ENCODE measurements around the gene SERPINE1. TPM values are rescaled to one million over a fixed set of nuclear protein-coding genes. Genes with fewer than 3 reads are reported as not detected.

Gene SERPINE1
- total RNA-seq, 1 experiment from 2014 or later: 370 TPM

DNA sequence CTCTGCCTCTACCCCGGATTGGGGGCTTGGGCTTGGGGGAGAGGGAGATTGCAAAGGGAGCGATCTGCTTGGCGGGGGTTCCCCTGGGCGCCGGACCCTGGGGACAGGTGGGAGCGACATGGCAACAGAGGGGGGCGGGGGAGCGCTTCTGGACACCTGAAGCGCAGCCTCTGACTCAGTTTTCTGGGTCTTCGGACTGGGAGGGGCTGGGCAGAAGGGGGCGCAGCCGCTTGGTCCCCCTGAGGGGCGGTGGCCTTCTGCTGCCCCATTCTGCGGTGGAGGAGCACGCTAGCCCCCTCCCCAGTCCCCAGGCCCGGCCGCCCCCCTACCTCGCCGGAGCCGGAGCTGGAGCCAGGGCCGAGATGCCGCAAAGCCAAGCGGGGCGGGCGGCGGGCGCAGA, 52.8 kb downstream of the SERPINE1 start:
- BruUV-seq (replicated peaks): no TSS peak

DNA sequence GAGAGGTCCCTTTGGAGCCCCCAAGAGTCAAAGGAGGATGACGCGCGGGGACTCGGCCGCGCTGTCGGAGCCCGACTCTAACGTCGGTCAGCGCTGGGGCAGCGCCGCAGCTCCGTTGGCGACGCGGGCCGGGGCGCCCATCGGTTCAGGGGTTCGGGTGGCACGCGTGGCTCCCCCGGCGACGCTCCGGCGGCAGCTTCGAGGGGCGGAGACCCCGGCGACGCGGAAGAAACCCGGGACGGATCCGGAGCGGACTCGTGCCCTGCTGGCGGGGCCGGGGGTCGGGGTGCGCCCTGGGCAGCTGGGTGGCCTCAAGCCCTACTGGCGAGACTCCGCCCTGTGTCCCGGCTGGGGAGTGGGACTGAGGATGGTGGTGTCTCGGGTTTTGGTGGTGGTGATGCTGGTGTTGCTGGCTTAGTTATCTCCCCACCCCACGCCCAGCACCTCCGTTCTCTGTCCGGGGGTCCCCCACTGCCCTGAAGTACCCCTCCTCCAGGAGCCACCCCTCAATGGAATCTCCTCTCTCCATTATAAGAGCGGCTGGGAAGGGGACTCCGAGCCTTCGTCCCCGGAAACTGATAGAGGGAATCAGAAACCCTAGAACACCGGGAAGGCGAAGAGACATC, 53.3 kb downstream of the SERPINE1 start, which contains the start of gene NAT16:
TSS of gene NAT16 (minus strand) at position 164 of the 626 bp plus-strand sequence. CDS start 5,486 bp downstream, outside the sequence.
- in situ Hi-C loops (cut with HindIII; ENCODE audit: low pct_unique_long_range_greater_than_20kb, low sequenced_read_pairs) (no loop called here), intact Hi-C loops (cut with micrococcal nuclease; ENCODE audit: unreplicated experiment) (no loop called here)

More for the DNA sequence above, 52.8 kb downstream of the SERPINE1 start:
- peak overlapping the region; percentile 21 to 23 for H3K4me3 ChIP-seq (ENCODE audit: low read depth in 2 of 2, low read length in 2 of 2)
- DNase-seq (ENCODE audit: low read depth, low spot score) (no peak), ATAC-seq (no peak)
- ChIA-PET POLR2A (no interaction called here), CTCF (interaction anchor here (1.1 kb wide), 1 partner anchor 36 kb away, joined by 6 read pairs; no protein-coding TSS in a partner anchor)
- no peaks in the 10 kb centered on the region for H3K36me3 ChIP-seq (ENCODE audit: control insufficient read depth, insufficient read depth, low read length)
- in situ Hi-C loops (cut with HindIII; ENCODE audit: low pct_unique_long_range_greater_than_20kb, low sequenced_read_pairs) (no loop called here), intact Hi-C loops (cut with micrococcal nuclease; ENCODE audit: unreplicated experiment) (no loop called here)
- no peak overlapping the region for H3K27ac ChIP-seq (ENCODE audit: low read length)
- no peak for TF ChIP-seq SIN3A (IDR thresholded peaks at IDR 0.05; ENCODE audit: borderline replicate concordance, insufficient read depth, low read depth, low read length)
- TF ChIP-seq, protein P1, sequence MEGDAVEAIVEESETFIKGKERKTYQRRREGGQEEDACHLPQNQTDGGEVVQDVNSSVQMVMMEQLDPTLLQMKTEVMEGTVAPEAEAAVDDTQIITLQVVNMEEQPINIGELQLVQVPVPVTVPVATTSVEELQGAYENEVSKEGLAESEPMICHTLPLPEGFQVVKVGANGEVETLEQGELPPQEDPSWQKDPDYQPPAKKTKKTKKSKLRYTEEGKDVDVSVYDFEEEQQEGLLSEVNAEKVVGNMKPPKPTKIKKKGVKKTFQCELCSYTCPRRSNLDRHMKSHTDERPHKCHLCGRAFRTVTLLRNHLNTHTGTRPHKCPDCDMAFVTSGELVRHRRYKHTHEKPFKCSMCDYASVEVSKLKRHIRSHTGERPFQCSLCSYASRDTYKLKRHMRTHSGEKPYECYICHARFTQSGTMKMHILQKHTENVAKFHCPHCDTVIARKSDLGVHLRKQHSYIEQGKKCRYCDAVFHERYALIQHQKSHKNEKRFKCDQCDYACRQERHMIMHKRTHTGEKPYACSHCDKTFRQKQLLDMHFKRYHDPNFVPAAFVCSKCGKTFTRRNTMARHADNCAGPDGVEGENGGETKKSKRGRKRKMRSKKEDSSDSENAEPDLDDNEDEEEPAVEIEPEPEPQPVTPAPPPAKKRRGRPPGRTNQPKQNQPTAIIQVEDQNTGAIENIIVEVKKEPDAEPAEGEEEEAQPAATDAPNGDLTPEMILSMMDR (IDR thresholded peaks at IDR 0.05): no peak
- H3K27me3 ChIP-seq (ENCODE audit: control insufficient read depth, insufficient read depth, low read length): 0 out of 2 replicates have a peak, but pooled peaks cover 2% of the 10 kb centered on the region
- H3K9me3 ChIP-seq (ENCODE audit: control insufficient read depth, insufficient read depth, low read depth, low read length): no peaks in the 10 kb centered on the region
- H3K4me1 ChIP-seq (ENCODE audit: control insufficient read depth, insufficient read depth, low read length): no peaks in the 10 kb centered on the region; the same call in 1 of the 2 replicates

DNA sequence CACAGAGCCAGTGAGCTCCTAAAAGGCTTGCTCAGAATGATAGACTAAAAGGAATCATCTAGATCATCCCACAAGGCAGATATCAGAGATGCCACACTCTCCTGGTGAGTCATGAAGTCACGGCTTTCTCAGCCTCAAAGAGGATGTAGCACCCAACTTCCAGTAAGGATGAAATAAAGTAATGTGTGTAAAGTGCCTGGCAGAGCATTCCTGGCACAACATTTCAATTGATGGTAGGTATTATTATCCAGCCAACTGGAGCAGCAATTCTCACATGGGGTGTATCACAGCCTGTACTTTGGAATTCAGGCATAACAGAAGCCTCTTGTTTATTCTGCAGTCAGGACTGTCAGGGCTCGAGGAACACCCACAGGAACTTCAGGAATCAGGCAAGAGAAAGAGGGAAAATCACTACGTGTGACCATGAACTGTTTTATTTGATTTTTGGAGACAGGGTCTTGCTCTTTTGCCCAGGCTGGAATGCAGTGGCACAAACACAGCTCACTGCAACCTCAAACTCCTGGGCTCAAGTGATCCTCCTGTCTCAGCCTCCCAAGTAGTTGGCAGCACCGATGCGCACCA, 58.4 kb downstream of the SERPINE1 start:
- no TSS peak for BruUV-seq (replicated peaks)
- 0 out of 2 replicates have a peak, but pooled peaks cover 2% of the 10 kb centered on the region for H3K27me3 ChIP-seq (ENCODE audit: control insufficient read depth, insufficient read depth, low read length)
- no peaks in the 10 kb centered on the region for H3K4me1 ChIP-seq (ENCODE audit: control insufficient read depth, insufficient read depth, low read length)
- no peak overlapping the region for H3K27ac ChIP-seq (ENCODE audit: low read length)
- ChIA-PET POLR2A (no interaction called here), CTCF (no interaction called here)
- no peaks in the 10 kb centered on the region for H3K36me3 ChIP-seq (ENCODE audit: control insufficient read depth, insufficient read depth, low read length)
- H3K9me3 ChIP-seq (ENCODE audit: control insufficient read depth, insufficient read depth, low read depth, low read length): no peaks in the 10 kb centered on the region
- no peak overlapping the region for H3K4me3 ChIP-seq (ENCODE audit: low read depth in 2 of 2, low read length in 2 of 2)
- TF ChIP-seq, protein P2, sequence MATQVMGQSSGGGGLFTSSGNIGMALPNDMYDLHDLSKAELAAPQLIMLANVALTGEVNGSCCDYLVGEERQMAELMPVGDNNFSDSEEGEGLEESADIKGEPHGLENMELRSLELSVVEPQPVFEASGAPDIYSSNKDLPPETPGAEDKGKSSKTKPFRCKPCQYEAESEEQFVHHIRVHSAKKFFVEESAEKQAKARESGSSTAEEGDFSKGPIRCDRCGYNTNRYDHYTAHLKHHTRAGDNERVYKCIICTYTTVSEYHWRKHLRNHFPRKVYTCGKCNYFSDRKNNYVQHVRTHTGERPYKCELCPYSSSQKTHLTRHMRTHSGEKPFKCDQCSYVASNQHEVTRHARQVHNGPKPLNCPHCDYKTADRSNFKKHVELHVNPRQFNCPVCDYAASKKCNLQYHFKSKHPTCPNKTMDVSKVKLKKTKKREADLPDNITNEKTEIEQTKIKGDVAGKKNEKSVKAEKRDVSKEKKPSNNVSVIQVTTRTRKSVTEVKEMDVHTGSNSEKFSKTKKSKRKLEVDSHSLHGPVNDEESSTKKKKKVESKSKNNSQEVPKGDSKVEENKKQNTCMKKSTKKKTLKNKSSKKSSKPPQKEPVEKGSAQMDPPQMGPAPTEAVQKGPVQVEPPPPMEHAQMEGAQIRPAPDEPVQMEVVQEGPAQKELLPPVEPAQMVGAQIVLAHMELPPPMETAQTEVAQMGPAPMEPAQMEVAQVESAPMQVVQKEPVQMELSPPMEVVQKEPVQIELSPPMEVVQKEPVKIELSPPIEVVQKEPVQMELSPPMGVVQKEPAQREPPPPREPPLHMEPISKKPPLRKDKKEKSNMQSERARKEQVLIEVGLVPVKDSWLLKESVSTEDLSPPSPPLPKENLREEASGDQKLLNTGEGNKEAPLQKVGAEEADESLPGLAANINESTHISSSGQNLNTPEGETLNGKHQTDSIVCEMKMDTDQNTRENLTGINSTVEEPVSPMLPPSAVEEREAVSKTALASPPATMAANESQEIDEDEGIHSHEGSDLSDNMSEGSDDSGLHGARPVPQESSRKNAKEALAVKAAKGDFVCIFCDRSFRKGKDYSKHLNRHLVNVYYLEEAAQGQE (IDR thresholded peaks at IDR 0.05; ENCODE audit: insufficient read depth in 1 of 2, low read depth in 2 of 2, low read length in 1 of 2): no peak
- no peak for TF ChIP-seq SIN3A (IDR thresholded peaks at IDR 0.05; ENCODE audit: borderline replicate concordance, insufficient read depth, low read depth, low read length)
- no peak for TF ChIP-seq POLR2AphosphoS5 (IDR thresholded peaks at IDR 0.05; ENCODE audit: low read depth, low read length)
- TF ChIP-seq, protein P1 (IDR thresholded peaks at IDR 0.05): no peak
- no peak for TF ChIP-seq TCF7L2 (IDR thresholded peaks at IDR 0.05; ENCODE audit: low read depth, low read length)
- no peak for ATAC-seq
- intact Hi-C loops (cut with micrococcal nuclease; ENCODE audit: unreplicated experiment): no loop called here
- DNase-seq (ENCODE audit: low read depth, low spot score): no peak
- in situ Hi-C loops (cut with HindIII; ENCODE audit: low pct_unique_long_range_greater_than_20kb, low sequenced_read_pairs): no loop called here

More for the DNA sequence above, 53.3 kb downstream of the SERPINE1 start, which contains the start of gene NAT16:
- POLR2A ChIA-PET: no interaction called here
- H3K27me3 ChIP-seq (ENCODE audit: control insufficient read depth, insufficient read depth, low read length): 0 out of 2 replicates have a peak, but pooled peaks cover 2% of the 10 kb centered on the region
- no peak for TF ChIP-seq POLR2AphosphoS5 (IDR thresholded peaks at IDR 0.05; ENCODE audit: low read depth, low read length)
- CTCF ChIA-PET: interaction anchor here (1.1 kb wide), 1 partner anchor 37 kb away, joined by 6 read pairs; no protein-coding TSS in a partner anchor
- DNase-seq (ENCODE audit: low read depth, low spot score) (no peak), ATAC-seq (no peak)
- no peak within 1 kb of the TSS for H3K27ac ChIP-seq (ENCODE audit: low read length)
- H3K36me3 ChIP-seq (ENCODE audit: control insufficient read depth, insufficient read depth, low read length): no peaks in the 10 kb centered on the region
- no TSS peak for BruUV-seq (replicated peaks)
- H3K9me3 ChIP-seq (ENCODE audit: control insufficient read depth, insufficient read depth, low read depth, low read length): no peaks in the 10 kb centered on the region
- H3K4me1 ChIP-seq (ENCODE audit: control insufficient read depth, insufficient read depth, low read length): no peaks in the 10 kb centered on the region; the same call in 1 of the 2 replicates
- peak within 1 kb of the TSS; percentile 24 to 40 for H3K4me3 ChIP-seq (ENCODE audit: low read depth in 2 of 2, low read length in 2 of 2)
